WERI-Rb-1 (cell line): ENCODE measurements around the gene KRTAP27-1.

Experiments used
- DNase-seq: peaks from one replicate; pipeline ENCODE4 v3.0.0-alpha.2; 2020
- H3K27ac ChIP-seq: fragments of 250-450 bp; sonication (Bioruptor Pico); 2 replicates; pipeline ENCODE4 v1.5.1; 2020; ENCODE audit warnings: mild to moderate bottlenecking, moderate library complexity
- H3K27me3 ChIP-seq: fragments of 250-450 bp; sonication (Bioruptor Pico); 2 replicates; pipeline ENCODE4 v1.5.1; 2021; ENCODE audit warnings: mild to moderate bottlenecking, low read depth, moderate library complexity; ENCODE audit not compliant: insufficient read depth, severe bottlenecking
- H3K36me3 ChIP-seq: fragments of 250-450 bp; sonication (Bioruptor Pico); 2 replicates; pipeline ENCODE4 v1.5.1; 2020; ENCODE audit warnings: mild to moderate bottlenecking, moderate library complexity
- H3K4me3 ChIP-seq: 2 replicates; pipeline ENCODE4 v1.5.1; 2011; ENCODE audit warnings: low read depth, mild to moderate bottlenecking, control low read depth, low read length
- H3K9me3 ChIP-seq: fragments of 250-450 bp; sonication (Bioruptor Pico); 2 replicates; pipeline ENCODE4 v1.5.1; 2021; ENCODE audit warnings: mild to moderate bottlenecking, moderate library complexity; ENCODE audit not compliant: severe bottlenecking
- CTCF ChIP-seq: IDR thresholded peaks from 2 replicates; pipeline ENCODE4 v1.5.1; 2011; ENCODE audit warnings: low read depth, mild to moderate bottlenecking, control low read depth, inconsistent platforms, low read length

The KRTAP27-1 gene

GRCh38 chr21:30337276-30337744 is at the start of gene KRTAP27-1:
Gene KRTAP27-1, minus strand, starts transcription at chr21:30337694. Its CDS starts 26 bp downstream, at chr21:30337668.
- no peak for DNase-seq
- no peak for TF ChIP-seq CTCF
- H3K27ac ChIP-seq = no peak within 1 kb of the TSS
- no peaks in the 10 kb centered on the region for H3K9me3 ChIP-seq
- peaks cover 75% of the 10 kb centered on the region for H3K27me3 ChIP-seq
- no peak within 1 kb of the TSS for H3K4me3 ChIP-seq
- no peaks in the 10 kb centered on the region for H3K36me3 ChIP-seq

GRCh38 chr21:30382201-30382600 is 44.7 kb upstream of the KRTAP27-1 start:
- H3K36me3 ChIP-seq = no peaks in the 10 kb centered on the region
- no peak overlapping the region for H3K4me3 ChIP-seq
- H3K27ac ChIP-seq = no peak overlapping the region
- TF ChIP-seq CTCF = no peak
- H3K27me3 ChIP-seq = peaks cover 81% of the 10 kb centered on the region
- no peak for DNase-seq
- H3K9me3 ChIP-seq = no peaks in the 10 kb centered on the region

GRCh38 chr21:30372139-30372770 is 34.8 kb upstream of the KRTAP27-1 start, which contains the start of gene KRTAP13-2:
Gene KRTAP13-2, minus strand, starts transcription at chr21:30372271. Its CDS starts 58 bp downstream, at chr21:30372213.
- Histone ChIP-seq H3K36me3 (no peaks in the 10 kb centered on the region), H3K4me3 (no peak within 1 kb of the TSS), H3K9me3 (peaks cover 6% of the 10 kb centered on the region), H3K27ac (no peak within 1 kb of the TSS), H3K27me3 (peaks cover 65% of the 10 kb centered on the region)
- no peak for TF ChIP-seq CTCF
- DNase-seq = no peak

GRCh38 chr21:30355906-30356305 is 18.4 kb upstream of the KRTAP27-1 start:
- no peak for DNase-seq
- peaks cover 84% of the 10 kb centered on the region for H3K27me3 ChIP-seq
- no peak overlapping the region for H3K27ac ChIP-seq
- no peak for TF ChIP-seq CTCF
- no peaks in the 10 kb centered on the region for H3K36me3 ChIP-seq
- H3K4me3 ChIP-seq = no peak overlapping the region
- no peaks in the 10 kb centered on the region for H3K9me3 ChIP-seq

- peaks cover 85% of the 10 kb centered on the region for H3K27me3 ChIP-seq
- H3K9me3 ChIP-seq = no peaks in the 10 kb centered on the region
- no peak overlapping the region for H3K4me3 ChIP-seq
These were observed 17.0 kb upstream of the KRTAP27-1 start for GRCh38 chr21:30354308-30355005.

More at GRCh38 chr21:30354308-30355005, 17.0 kb upstream of the KRTAP27-1 start:
- Histone ChIP-seq H3K27ac (no peak overlapping the region), H3K36me3 (no peaks in the 10 kb centered on the region)
- DNase-seq = no peak
- no peak for TF ChIP-seq CTCF
